ENCODE results near the gene SCAF1. TPM values are rescaled to one million over a fixed set of nuclear protein-coding genes. Genes with fewer than 3 reads are reported as not detected.
A peak's percentile ranks its signal among the peaks of the same experiment; 100 is the strongest.

Gene SCAF1
- total RNA-seq, 1 donor: 18.1 TPM

GRCh38 chr19:49637821-49638738, 3.9 kb upstream of the SCAF1 start:
- TF ChIP-seq CTCF (IDR thresholded peaks at IDR 0.05; ENCODE audit: insufficient read depth, low read depth, low read length): no peak

GRCh38 chr19:49639401-49640112, 2.5 kb upstream of the SCAF1 start:
- no peak for TF ChIP-seq CTCF (IDR thresholded peaks at IDR 0.05; ENCODE audit: insufficient read depth, low read depth, low read length)
- peak overlapping the region; percentile 84 for H3K4me3 ChIP-seq (ENCODE audit: low read depth, low read length)
- DNase-seq (ENCODE audit: low read depth): no peak

More at GRCh38 chr19:49637821-49638738, 3.9 kb upstream of the SCAF1 start:
- peak overlapping the region; percentile 84 for H3K4me3 ChIP-seq (ENCODE audit: low read depth, low read length)
- DNase-seq (ENCODE audit: low read depth): peak; percentile 84

GRCh38 chr19:49640113-49640898, 1.7 kb upstream of the SCAF1 start, which contains the start of gene RRAS:
Gene RRAS, minus strand, starts transcription at chr19:49640143. Its CDS starts 45 bp downstream, at chr19:49640098.
- H3K4me3 ChIP-seq (ENCODE audit: low read depth, low read length): peak within 1 kb of the TSS; percentile 84
- DNase-seq (ENCODE audit: low read depth): peak; percentile 100
- no peak for TF ChIP-seq CTCF (IDR thresholded peaks at IDR 0.05; ENCODE audit: insufficient read depth, low read depth, low read length)

- H3K4me3 ChIP-seq (ENCODE audit: low read depth, low read length): peak overlapping the region; percentile 95
- TF ChIP-seq CTCF (IDR thresholded peaks at IDR 0.05; ENCODE audit: insufficient read depth, low read depth, low read length): no peak
- DNase-seq (ENCODE audit: low read depth): peak; percentile 24
Observed at GRCh38 chr19:49642492-49643035, 555 bp downstream of the SCAF1 start.

GRCh38 chr19:49643466-49643865, 1.5 kb downstream of the SCAF1 start:
- no peak for DNase-seq (ENCODE audit: low read depth)
- no peak for TF ChIP-seq CTCF (IDR thresholded peaks at IDR 0.05; ENCODE audit: insufficient read depth, low read depth, low read length)
- peak overlapping the region; percentile 10 for H3K4me3 ChIP-seq (ENCODE audit: low read depth, low read length)

GRCh38 chr19:49645592-49645991, 3.6 kb downstream of the SCAF1 start:
- no peak for TF ChIP-seq CTCF (IDR thresholded peaks at IDR 0.05; ENCODE audit: insufficient read depth, low read depth, low read length)
- no peak for DNase-seq (ENCODE audit: low read depth)
- H3K4me3 ChIP-seq (ENCODE audit: low read depth, low read length): no peak overlapping the region

Data from fibroblast of villous mesenchyme (primary cell).